Activated naive CD8-positive, alpha-beta T cell treated with anti-CD3 and anti-CD28 coated beads, Interleukin-2, amount 10 ng/mL, durations not matched to agents 7 days and 5 days (primary cell): ENCODE data around the gene AK8. TPM values are rescaled to one million over a fixed set of nuclear protein-coding genes. Genes with fewer than 3 reads are reported as not detected.

ENCODE experiments used
- ATAC-seq: fragments of 150-1000 bp; cut with Tn5 transposase; one replicate; pipeline ENCODE4 v1.10.0; 2021; ENCODE audit warnings: low read depth, moderate library complexity
- POLR2A ChIA-PET: fragments of 350-600 bp; sonication (Branson Sonifier 250); formaldehyde crosslinking; loops from one replicate; lab custom pipeline; 2021; ENCODE audit warnings: antibody characterized with exemption; lab: Charles Lee
- DNase-seq: peaks from one replicate; pipeline ENCODE4 v3.0.0; 2021
- H3K27ac Mint-ChIP-seq: one replicate; pipeline ENCODE4 v1.8.0; 2022; ENCODE audit warnings: mild to moderate bottlenecking, mixed read lengths
- H3K27me3 Mint-ChIP-seq: one replicate; pipeline ENCODE4 v1.8.0; 2022; ENCODE audit warnings: mild to moderate bottlenecking, moderate library complexity, mixed read lengths
- H3K36me3 Mint-ChIP-seq: one replicate; pipeline ENCODE4 v1.8.0; 2021; ENCODE audit warnings: mild to moderate bottlenecking, mixed read lengths
- H3K4me1 Mint-ChIP-seq: one replicate; pipeline ENCODE4 v1.8.0; 2021; ENCODE audit warnings: mixed read lengths
- H3K4me3 Mint-ChIP-seq: one replicate; pipeline ENCODE4 v1.8.0; 2022; ENCODE audit warnings: mild to moderate bottlenecking, moderate library complexity, mixed read lengths
- H3K9me3 Mint-ChIP-seq: one replicate; pipeline ENCODE4 v1.8.0; 2021; ENCODE audit warnings: mixed read lengths
- total RNA-seq, 2 experiments: library from RNA; stranded (reverse); gene quantifications; one replicate each; pipeline ENCODE4 v1.2.3, GENCODE V29; 2021

The AK8 gene
- total RNA-seq, 2 experiments from 2014 or later, result 0.30 TPM; not detected in 1

DNA sequence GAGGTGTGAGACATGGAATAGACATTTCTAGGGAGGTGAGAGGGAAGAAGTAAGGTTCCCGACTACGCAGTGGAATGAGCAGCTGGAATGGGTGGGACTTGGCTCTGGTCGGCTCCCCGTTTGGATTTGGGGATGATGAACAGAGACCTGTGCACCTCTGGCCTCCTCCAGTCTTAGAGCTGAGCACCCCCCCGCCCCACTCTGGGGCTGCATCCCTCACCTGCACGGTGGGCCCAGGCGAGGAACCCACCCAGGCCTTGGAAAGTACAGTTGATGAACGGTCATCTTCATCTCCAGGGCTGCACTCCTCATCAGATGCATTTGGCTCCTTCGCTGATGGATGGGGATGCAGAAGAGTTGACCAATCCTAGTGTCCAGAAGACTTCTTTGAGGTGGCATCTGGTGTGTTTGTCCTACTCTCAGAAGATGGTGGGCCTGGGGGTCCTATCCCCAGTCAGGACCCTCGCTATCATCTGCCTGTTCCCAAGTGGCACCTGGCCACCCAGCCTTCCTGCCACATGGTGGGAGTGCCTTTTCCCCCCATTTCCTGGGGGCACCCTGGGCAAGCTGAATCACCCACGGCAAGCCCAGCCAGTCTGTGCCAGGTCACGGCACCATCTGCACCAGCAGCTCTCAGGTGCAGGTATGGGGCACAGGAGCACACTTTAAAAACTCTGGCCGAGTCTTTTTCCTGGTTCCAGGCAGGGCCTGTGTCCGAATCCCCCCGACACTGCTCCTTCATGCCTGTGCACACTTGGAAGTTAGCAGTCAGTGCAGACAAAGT is 137.4 kb downstream of the AK8 start:
- ATAC-seq (no peak), DNase-seq (no peak)
- H3K9me3 Mint-ChIP-seq, result no peaks in the 10 kb centered on the region
- POLR2A ChIA-PET, result no interaction called here
- peaks cover 3% of the 10 kb centered on the region for H3K4me1 Mint-ChIP-seq
- H3K36me3 Mint-ChIP-seq, result no peaks in the 10 kb centered on the region
- H3K27ac Mint-ChIP-seq, result no peak overlapping the region
- no peak overlapping the region for H3K4me3 Mint-ChIP-seq
- peaks cover 45% of the 10 kb centered on the region for H3K27me3 Mint-ChIP-seq

DNA sequence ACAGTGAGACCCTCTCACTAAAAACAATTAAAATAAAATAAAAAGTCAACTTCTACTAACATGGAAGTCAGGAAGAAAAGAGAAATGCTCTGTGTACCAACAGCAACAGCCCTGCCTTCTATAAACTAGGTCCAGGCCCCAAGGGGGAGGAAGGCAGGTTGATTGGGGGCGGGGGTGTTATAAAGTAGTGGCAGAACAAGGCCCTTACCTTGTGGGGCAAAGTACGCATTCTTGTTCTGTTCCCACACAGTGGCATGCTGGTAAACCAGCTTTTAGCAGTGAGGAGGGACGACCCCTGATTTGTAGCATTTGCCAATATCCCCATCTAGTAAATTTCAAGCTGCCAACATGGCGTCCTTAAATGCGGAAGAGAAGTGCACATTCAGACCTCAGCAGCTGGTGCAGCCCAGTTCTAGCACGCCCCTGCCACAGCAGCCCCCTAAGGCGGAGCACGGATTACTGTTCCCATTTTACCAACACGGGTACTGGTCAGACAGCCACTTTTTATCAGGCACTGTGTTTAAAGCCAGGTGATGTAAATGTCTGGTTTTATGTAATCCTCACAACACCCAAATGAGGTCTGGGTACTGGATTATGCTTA is 138.3 kb downstream of the AK8 start:
- no peaks in the 10 kb centered on the region for H3K4me1 Mint-ChIP-seq
- ATAC-seq, result no peak
- no peak for DNase-seq
- H3K36me3 Mint-ChIP-seq, result no peaks in the 10 kb centered on the region
- H3K27me3 Mint-ChIP-seq, result peaks cover 35% of the 10 kb centered on the region
- POLR2A ChIA-PET, result no interaction called here
- H3K27ac Mint-ChIP-seq, result no peak overlapping the region
- H3K4me3 Mint-ChIP-seq, result no peak overlapping the region
- H3K9me3 Mint-ChIP-seq, result no peaks in the 10 kb centered on the region

DNA sequence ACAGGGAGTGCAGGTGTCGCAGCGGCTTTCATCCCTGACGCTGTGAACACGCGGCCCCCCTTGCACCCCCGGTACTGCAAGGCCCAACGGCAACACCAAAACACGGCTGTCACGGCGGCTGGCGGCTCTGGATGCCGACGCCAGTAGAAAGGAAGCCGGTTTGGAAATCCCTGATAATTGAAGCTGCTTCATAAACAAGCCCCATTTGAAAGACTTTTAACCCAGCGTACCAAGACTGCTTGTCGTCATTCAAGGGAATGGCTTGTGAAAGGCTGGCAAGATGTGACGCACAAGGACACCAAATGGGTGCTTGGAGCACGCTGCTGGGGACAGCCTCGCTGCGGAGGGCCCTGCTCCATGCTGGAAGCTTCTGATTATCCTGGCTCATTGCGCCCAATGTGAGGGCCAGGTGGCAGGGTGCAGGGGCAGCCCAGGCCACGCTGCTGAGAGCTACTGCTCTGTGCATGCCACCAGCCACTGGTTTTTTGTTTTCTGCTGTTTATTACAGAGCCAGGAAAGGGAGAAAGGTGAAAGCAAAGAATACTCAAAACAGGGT is 144.7 kb downstream of the AK8 start:
- no peak for ATAC-seq
- DNase-seq, result no peak
- Mint-ChIP-seq H3K27me3 (peaks cover 28% of the 10 kb centered on the region), H3K4me3 (no peak overlapping the region), H3K36me3 (no peaks in the 10 kb centered on the region), H3K4me1 (no peaks in the 10 kb centered on the region), H3K9me3 (no peaks in the 10 kb centered on the region), H3K27ac (no peak overlapping the region)
- POLR2A ChIA-PET, result no interaction called here

DNA sequence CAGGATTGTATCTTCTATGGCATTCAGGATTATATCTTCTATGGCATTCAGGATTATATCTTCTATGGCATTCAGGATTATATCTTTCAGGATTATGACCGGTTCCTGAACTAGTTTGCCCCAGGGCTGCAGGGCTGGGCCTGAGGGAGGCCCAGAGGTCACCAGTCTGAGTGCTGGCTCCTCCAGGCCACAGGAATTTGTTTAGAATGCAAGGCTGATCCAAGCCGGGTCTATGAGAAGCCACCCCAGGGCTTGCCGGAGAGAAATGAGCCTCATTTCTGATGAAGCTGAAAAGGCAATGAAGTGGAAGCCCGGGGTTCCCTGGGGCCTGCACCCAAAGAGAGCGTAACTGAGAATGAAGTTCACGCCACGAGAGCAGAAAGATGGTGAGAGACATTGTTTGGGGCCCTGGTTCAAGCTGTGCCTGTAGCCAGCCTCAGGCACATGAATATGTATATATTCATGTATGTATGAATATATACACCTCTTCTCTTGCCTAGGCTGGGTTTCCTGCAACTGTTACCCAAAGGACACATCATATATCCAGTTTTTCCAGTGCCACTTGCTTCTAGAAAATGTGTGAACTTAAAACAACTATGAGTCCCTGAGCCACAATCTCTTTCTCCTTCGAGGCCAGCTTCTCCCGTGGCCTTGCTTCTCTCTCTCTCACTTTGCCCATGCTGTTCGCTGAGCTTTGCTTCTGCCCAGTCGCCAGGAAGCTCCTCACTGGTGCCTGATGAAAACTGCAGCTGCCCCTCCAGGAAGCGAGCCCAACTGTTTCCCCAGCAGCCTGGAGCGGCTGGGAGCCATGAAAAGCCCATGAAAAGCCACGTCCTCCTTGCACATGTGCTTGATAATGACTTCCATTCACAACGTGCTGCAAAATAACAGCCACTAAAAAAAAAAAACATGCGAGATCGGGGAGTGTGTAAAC is 145.5 kb downstream of the AK8 start:
- Mint-ChIP-seq H3K27ac (no peak overlapping the region), H3K36me3 (no peaks in the 10 kb centered on the region), H3K4me1 (no peaks in the 10 kb centered on the region), H3K9me3 (no peaks in the 10 kb centered on the region), H3K27me3 (peaks cover 27% of the 10 kb centered on the region), H3K4me3 (no peak overlapping the region)
- ATAC-seq (no peak), DNase-seq (no peak)
- POLR2A ChIA-PET, result no interaction called here

DNA sequence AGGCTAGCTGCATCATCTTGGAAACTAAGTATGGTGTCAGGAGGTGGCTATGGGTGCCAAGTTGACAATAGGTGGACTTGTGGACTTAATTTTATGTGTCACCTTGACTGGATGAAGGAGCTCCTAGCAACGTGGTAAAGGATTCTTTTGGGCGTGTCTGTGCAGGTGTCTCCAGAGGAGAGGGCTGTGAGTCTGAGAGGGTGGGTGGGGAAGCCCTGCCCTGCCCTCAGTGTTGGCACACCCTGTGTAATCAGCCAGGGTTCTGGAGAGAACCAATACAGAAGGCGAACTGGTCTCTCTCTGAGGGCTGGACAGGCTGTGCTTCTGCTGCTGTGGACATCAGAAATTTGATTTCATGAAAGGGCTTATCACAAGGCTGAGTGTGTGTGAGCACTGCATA is 146.9 kb downstream of the AK8 start:
- POLR2A ChIA-PET, result no interaction called here
- H3K27ac Mint-ChIP-seq, result no peak overlapping the region
- peaks cover 24% of the 10 kb centered on the region for H3K27me3 Mint-ChIP-seq

DNA sequence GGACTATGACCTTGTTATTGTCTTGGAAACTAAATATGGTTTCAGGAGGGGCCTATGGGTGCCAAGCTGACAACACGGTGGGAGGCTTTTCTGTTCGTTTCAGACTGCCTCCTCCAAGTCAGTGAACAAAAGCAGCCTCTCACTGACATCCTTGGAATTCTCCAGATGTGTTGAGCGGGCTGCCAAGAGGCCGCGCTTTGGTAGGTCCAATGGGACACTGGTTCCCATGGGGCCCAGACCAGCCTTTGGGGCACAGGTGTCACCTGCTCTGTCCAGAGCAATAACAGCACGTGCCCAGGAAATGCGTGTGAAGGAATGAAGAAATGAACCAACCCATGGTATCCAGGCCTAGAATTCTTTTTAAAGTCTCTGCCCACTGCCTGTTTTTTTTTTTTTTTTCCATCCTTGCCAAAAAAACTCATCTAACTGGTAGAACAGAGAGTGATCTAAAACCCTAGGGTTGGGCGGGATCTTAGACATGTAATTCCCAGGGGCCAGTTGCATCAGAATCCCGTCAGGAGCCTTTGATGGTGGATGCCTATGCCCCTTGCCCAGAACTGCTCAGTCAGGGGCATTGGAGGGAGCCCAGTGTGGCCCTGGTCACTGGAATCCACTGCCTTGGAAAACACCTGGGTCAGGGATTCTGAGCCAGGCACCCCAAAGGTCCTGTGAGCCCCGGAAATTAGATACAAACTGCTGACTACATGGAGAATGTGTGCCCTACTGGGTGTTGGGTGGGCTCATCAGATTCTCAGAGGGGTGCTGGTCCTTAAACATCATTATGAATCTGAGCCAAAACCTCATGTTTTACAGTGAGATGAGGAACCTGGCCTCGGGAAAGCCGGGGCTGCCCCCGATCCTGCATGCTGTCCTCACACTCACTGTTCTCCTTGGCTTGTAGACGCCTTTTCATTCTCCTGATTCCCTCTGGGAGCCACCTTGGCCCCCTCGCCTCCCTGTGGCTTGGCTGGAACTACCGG is 147.7 kb downstream of the AK8 start:
- no peak overlapping the region for H3K27ac Mint-ChIP-seq
- POLR2A ChIA-PET, result no interaction called here
- no peaks in the 10 kb centered on the region for H3K4me1 Mint-ChIP-seq
- no peaks in the 10 kb centered on the region for H3K36me3 Mint-ChIP-seq
- DNase-seq (no peak), ATAC-seq (no peak)
- no peak overlapping the region for H3K4me3 Mint-ChIP-seq
- peaks cover 24% of the 10 kb centered on the region for H3K27me3 Mint-ChIP-seq
- H3K9me3 Mint-ChIP-seq, result no peaks in the 10 kb centered on the region

More for the DNA sequence above, 146.9 kb downstream of the AK8 start:
- Mint-ChIP-seq H3K4me1 (no peaks in the 10 kb centered on the region), H3K9me3 (no peaks in the 10 kb centered on the region), H3K36me3 (no peaks in the 10 kb centered on the region), H3K4me3 (no peak overlapping the region)
- DNase-seq (no peak), ATAC-seq (no peak)

DNA sequence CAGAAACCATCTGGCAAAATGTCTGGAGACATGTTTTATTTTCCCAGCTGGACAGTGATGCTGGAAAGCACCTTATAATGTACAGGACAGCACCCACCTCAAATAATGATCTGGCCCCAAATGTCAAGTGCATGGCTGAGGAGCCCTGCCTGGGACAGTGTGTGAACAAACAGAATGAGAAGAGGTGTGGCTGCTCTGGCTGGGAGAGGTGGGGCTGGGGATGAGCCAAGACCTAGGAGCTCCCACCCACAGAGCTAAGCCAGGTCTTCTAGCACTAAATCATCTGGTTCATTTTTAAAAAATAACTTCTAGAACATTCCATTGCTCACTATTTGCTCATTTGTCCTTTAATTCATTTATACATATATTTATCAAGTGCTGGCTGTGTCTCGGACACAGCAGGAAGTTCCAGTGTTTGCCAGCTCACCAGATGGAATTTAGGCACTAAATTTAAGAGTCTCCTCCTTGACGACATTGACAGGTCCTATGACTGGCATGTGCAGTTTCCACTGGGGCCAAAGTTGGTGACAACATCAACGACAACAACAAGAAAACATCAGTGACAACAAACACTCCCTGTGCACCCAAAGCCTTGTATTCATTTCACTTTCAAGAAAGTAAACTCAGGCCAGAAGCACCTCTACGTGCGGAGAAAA is 148.7 kb downstream of the AK8 start:
- no peak overlapping the region for H3K4me3 Mint-ChIP-seq
- ATAC-seq, result no peak
- H3K27ac Mint-ChIP-seq, result no peak overlapping the region
- no peaks in the 10 kb centered on the region for H3K4me1 Mint-ChIP-seq
- no peak for DNase-seq
- H3K36me3 Mint-ChIP-seq, result no peaks in the 10 kb centered on the region
- peaks cover 24% of the 10 kb centered on the region for H3K27me3 Mint-ChIP-seq
- H3K9me3 Mint-ChIP-seq, result no peaks in the 10 kb centered on the region
- POLR2A ChIA-PET, result no interaction called here

DNA sequence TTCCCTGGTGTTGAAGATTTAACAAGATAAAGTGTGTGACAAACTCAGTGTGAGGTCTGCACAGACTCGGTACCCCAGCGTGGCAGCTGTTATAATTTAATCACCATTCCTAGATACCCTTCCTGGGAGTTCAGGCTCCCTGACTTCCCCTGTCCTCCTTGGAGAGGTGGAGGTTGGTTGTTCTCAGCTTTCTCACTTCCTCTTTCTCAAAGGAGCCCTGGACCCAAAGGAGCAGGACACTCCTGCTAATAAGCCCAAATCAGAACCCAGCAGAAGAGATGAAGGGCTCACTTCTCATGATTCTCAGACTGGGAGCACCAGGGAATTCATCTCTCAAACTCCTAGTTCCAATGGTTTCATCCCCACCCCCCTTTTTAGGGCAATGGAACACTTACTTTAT is 149.6 kb downstream of the AK8 start:
- H3K4me1 Mint-ChIP-seq, result no peaks in the 10 kb centered on the region
- POLR2A ChIA-PET, result no interaction called here
- no peak overlapping the region for H3K4me3 Mint-ChIP-seq
- no peak for DNase-seq
- peaks cover 24% of the 10 kb centered on the region for H3K27me3 Mint-ChIP-seq
- H3K27ac Mint-ChIP-seq, result no peak overlapping the region
- no peak for ATAC-seq
- no peaks in the 10 kb centered on the region for H3K36me3 Mint-ChIP-seq
- no peaks in the 10 kb centered on the region for H3K9me3 Mint-ChIP-seq

DNA sequence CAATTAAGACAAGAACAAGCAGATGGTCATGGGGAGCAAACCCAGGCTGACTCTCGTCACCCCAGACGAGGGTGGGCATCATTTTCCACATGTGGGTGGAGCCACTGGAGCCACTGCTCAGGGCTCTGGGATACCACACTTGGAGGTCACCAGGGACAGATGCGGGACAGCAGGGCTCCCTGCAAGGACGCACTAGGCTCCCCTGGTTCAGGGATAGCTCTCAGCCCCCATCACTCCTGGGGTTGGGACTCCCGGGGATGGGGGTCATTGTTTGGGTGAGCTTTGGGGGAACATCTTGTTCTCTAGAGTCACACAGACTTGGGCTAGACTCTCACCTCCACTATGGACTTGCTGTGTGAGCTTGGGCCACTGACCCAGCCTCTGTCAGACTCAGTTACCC is 150.0 kb downstream of the AK8 start:
- peaks cover 24% of the 10 kb centered on the region for H3K27me3 Mint-ChIP-seq
- ATAC-seq (no peak), DNase-seq (no peak)
- POLR2A ChIA-PET, result no interaction called here
- H3K27ac Mint-ChIP-seq, result no peak overlapping the region
- no peak overlapping the region for H3K4me3 Mint-ChIP-seq
- no peaks in the 10 kb centered on the region for H3K9me3 Mint-ChIP-seq
- no peaks in the 10 kb centered on the region for H3K4me1 Mint-ChIP-seq
- H3K36me3 Mint-ChIP-seq, result no peaks in the 10 kb centered on the region

DNA sequence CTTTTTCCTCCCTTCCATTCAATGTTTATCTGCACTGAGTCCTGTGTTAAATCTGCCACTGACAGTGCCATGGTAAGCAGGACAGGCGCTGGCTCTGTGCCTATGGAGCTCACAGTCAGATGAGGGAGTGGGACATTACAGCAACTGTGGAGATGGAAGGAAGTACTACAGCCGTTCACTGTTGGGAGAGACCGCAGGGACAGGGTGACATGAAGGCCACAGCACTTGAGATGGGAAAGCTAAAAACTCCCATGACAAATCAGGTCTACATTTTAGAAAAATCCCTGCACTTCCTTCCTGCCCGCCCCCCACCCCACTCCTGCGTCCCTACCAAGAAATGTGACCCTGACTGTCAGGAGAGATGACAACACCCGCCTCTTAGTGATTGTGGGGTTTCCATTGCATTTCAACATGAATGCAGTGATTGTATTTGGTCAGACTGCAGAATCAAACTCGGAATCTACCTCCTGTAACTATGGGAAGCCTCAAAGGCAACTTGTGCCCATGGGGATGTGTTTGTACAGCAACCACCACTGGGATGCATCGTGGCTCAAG is 151.4 kb downstream of the AK8 start:
- ATAC-seq (no peak), DNase-seq (no peak)
- peaks cover 20% of the 10 kb centered on the region for H3K27me3 Mint-ChIP-seq
- H3K36me3 Mint-ChIP-seq, result no peaks in the 10 kb centered on the region
- no peak overlapping the region for H3K27ac Mint-ChIP-seq
- H3K4me1 Mint-ChIP-seq, result no peaks in the 10 kb centered on the region
- H3K4me3 Mint-ChIP-seq, result no peak overlapping the region
- POLR2A ChIA-PET, result no interaction called here
- H3K9me3 Mint-ChIP-seq, result no peaks in the 10 kb centered on the region

DNA sequence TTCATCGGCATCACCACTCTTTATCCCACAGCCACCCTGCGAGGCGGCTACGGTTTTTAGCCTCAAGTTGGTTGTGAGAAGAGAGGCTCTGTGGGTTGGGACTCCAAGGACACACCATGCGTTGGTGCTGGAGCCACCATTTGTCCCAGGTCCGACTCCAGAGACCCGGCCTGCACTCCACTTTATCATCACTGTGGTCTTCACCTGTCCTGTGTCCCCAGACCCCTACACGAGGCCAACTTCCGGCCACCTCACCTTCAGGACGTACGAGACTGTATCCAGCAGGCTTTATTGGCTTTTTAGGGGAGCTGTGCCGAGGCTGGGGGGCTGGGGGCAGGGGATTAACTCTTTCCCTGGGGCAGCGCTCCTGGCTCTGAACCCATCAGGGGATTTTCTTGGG is 152.8 kb downstream of the AK8 start:
- Mint-ChIP-seq H3K27ac (no peak overlapping the region), H3K36me3 (no peaks in the 10 kb centered on the region), H3K27me3 (peaks cover 12% of the 10 kb centered on the region), H3K9me3 (no peaks in the 10 kb centered on the region), H3K4me3 (no peak overlapping the region), H3K4me1 (no peaks in the 10 kb centered on the region)
- ATAC-seq (no peak), DNase-seq (no peak)
- POLR2A ChIA-PET, result no interaction called here

DNA sequence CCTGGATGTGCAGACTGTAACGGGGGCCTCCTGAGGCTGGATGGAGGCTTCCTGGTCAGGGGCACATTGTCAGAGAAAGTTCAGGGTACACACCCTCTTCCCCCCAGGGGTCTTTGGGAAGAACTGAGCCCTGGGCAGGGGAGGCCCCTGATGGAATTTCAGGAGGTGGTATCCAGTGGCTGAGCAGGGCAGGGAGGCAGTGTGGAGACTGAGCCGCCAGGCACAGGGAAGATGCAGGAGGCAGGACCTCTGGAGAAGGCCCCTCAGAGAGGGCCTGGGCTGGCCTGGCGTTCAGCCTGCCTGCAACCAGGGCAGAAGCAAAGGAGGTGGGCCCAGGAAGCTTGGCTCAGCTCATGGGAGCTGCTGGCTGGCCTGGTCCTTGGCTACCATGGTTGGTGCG is 154.3 kb downstream of the AK8 start:
- H3K4me1 Mint-ChIP-seq, result no peaks in the 10 kb centered on the region
- H3K9me3 Mint-ChIP-seq, result no peaks in the 10 kb centered on the region
- no peak overlapping the region for H3K4me3 Mint-ChIP-seq
- H3K36me3 Mint-ChIP-seq, result no peaks in the 10 kb centered on the region
- no peak overlapping the region for H3K27ac Mint-ChIP-seq
- DNase-seq (no peak), ATAC-seq (no peak)
- POLR2A ChIA-PET, result no interaction called here
- peaks cover 22% of the 10 kb centered on the region for H3K27me3 Mint-ChIP-seq
